Measurements from ENCODE around the gene GPR89A.
"Not testable (repeated sequence)": the region's sequence is repeated elsewhere in the genome, so short reads cannot be mapped to it uniquely, and the experiment has no call there.

The GPR89A gene

GRCh38 chr1:145643990-145644389, 36.2 kb downstream of the GPR89A start:
- H4K20me1 ChIP-seq (ENCODE audit: control insufficient read depth, insufficient read depth, low read depth, low read length); H3K27me3 ChIP-seq (ENCODE audit: control insufficient read depth, low read length); H3K27ac ChIP-seq (ENCODE audit: low read depth, low read length); H3K4me2 ChIP-seq (ENCODE audit: low read length); H3K36me3 ChIP-seq (ENCODE audit: control insufficient read depth, low read length); H3K4me3 ChIP-seq (ENCODE audit: low read length); H3K79me2 ChIP-seq (ENCODE audit: control insufficient read depth, low read length); H3K9me3 ChIP-seq (ENCODE audit: control insufficient read depth, insufficient read depth, low read length); H3K4me1 ChIP-seq (ENCODE audit: control insufficient read depth, low read length); H3F3A ChIP-seq (ENCODE audit: control insufficient read depth, insufficient read depth); H3K9me2 ChIP-seq (replicated peaks; ENCODE audit: control insufficient read depth, low read length): not testable (repeated sequence)

- not testable (repeated sequence) for H3K79me2 ChIP-seq (ENCODE audit: control insufficient read depth, low read length); H3K9me3 ChIP-seq (ENCODE audit: control insufficient read depth, insufficient read depth, low read length); H3K27ac ChIP-seq (ENCODE audit: low read depth, low read length); H3F3A ChIP-seq (ENCODE audit: control insufficient read depth, insufficient read depth); H4K20me1 ChIP-seq (ENCODE audit: control insufficient read depth, insufficient read depth, low read depth, low read length); H3K4me2 ChIP-seq (ENCODE audit: low read length); H3K4me3 ChIP-seq (ENCODE audit: low read length); H3K4me1 ChIP-seq (ENCODE audit: control insufficient read depth, low read length); H3K27me3 ChIP-seq (ENCODE audit: control insufficient read depth, low read length); H3K9me2 ChIP-seq (replicated peaks; ENCODE audit: control insufficient read depth, low read length); H3K36me3 ChIP-seq (ENCODE audit: control insufficient read depth, low read length)
Measured at GRCh38 chr1:145656245-145656943, 48.6 kb downstream of the GPR89A start.

- H3K27ac ChIP-seq (ENCODE audit: low read depth, low read length); H3K4me2 ChIP-seq (ENCODE audit: low read length); H3K9me3 ChIP-seq (ENCODE audit: control insufficient read depth, insufficient read depth, low read length); H3K4me1 ChIP-seq (ENCODE audit: control insufficient read depth, low read length); H4K20me1 ChIP-seq (ENCODE audit: control insufficient read depth, insufficient read depth, low read depth, low read length); H3K9me2 ChIP-seq (replicated peaks; ENCODE audit: control insufficient read depth, low read length); H3K27me3 ChIP-seq (ENCODE audit: control insufficient read depth, low read length); H3K79me2 ChIP-seq (ENCODE audit: control insufficient read depth, low read length); H3K36me3 ChIP-seq (ENCODE audit: control insufficient read depth, low read length); H3F3A ChIP-seq (ENCODE audit: control insufficient read depth, insufficient read depth); H3K4me3 ChIP-seq (ENCODE audit: low read length): not testable (repeated sequence)
Measured at GRCh38 chr1:145662502-145662901, 54.7 kb downstream of the GPR89A start.

GRCh38 chr1:145665015-145665414, 57.2 kb downstream of the GPR89A start:
- not testable (repeated sequence) for H3K79me2 ChIP-seq (ENCODE audit: control insufficient read depth, low read length); H3K4me3 ChIP-seq (ENCODE audit: low read length); H3F3A ChIP-seq (ENCODE audit: control insufficient read depth, insufficient read depth); H3K4me1 ChIP-seq (ENCODE audit: control insufficient read depth, low read length); H3K27ac ChIP-seq (ENCODE audit: low read depth, low read length); H3K27me3 ChIP-seq (ENCODE audit: control insufficient read depth, low read length); H3K9me2 ChIP-seq (replicated peaks; ENCODE audit: control insufficient read depth, low read length); H4K20me1 ChIP-seq (ENCODE audit: control insufficient read depth, insufficient read depth, low read depth, low read length); H3K9me3 ChIP-seq (ENCODE audit: control insufficient read depth, insufficient read depth, low read length); H3K4me2 ChIP-seq (ENCODE audit: low read length); H3K36me3 ChIP-seq (ENCODE audit: control insufficient read depth, low read length)

- not testable (repeated sequence) for H3F3A ChIP-seq (ENCODE audit: control insufficient read depth, insufficient read depth); H3K27ac ChIP-seq (ENCODE audit: low read depth, low read length); H3K9me2 ChIP-seq (replicated peaks; ENCODE audit: control insufficient read depth, low read length); H3K4me3 ChIP-seq (ENCODE audit: low read length); H3K9me3 ChIP-seq (ENCODE audit: control insufficient read depth, insufficient read depth, low read length); H3K79me2 ChIP-seq (ENCODE audit: control insufficient read depth, low read length); H3K4me1 ChIP-seq (ENCODE audit: control insufficient read depth, low read length); H4K20me1 ChIP-seq (ENCODE audit: control insufficient read depth, insufficient read depth, low read depth, low read length); H3K4me2 ChIP-seq (ENCODE audit: low read length); H3K36me3 ChIP-seq (ENCODE audit: control insufficient read depth, low read length); H3K27me3 ChIP-seq (ENCODE audit: control insufficient read depth, low read length)
Measured at GRCh38 chr1:145670995-145671745, 63.4 kb downstream of the GPR89A start.

- not testable (repeated sequence) for H3K4me2 ChIP-seq (ENCODE audit: low read length); H3K36me3 ChIP-seq (ENCODE audit: control insufficient read depth, low read length); H3K27me3 ChIP-seq (ENCODE audit: control insufficient read depth, low read length); H3F3A ChIP-seq (ENCODE audit: control insufficient read depth, insufficient read depth); H3K9me2 ChIP-seq (replicated peaks; ENCODE audit: control insufficient read depth, low read length); H3K4me1 ChIP-seq (ENCODE audit: control insufficient read depth, low read length); H3K9me3 ChIP-seq (ENCODE audit: control insufficient read depth, insufficient read depth, low read length); H4K20me1 ChIP-seq (ENCODE audit: control insufficient read depth, insufficient read depth, low read depth, low read length); H3K27ac ChIP-seq (ENCODE audit: low read depth, low read length); H3K4me3 ChIP-seq (ENCODE audit: low read length); H3K79me2 ChIP-seq (ENCODE audit: control insufficient read depth, low read length)
Measured at GRCh38 chr1:145673217-145673616, 65.4 kb downstream of the GPR89A start.

GRCh38 chr1:145684858-145685257, 77.1 kb downstream of the GPR89A start:
- not testable (repeated sequence) for H3K4me3 ChIP-seq (ENCODE audit: low read length); H3K36me3 ChIP-seq (ENCODE audit: control insufficient read depth, low read length); H3K79me2 ChIP-seq (ENCODE audit: control insufficient read depth, low read length); H3F3A ChIP-seq (ENCODE audit: control insufficient read depth, insufficient read depth); H3K4me1 ChIP-seq (ENCODE audit: control insufficient read depth, low read length); H3K9me3 ChIP-seq (ENCODE audit: control insufficient read depth, insufficient read depth, low read length); H3K4me2 ChIP-seq (ENCODE audit: low read length); H3K9me2 ChIP-seq (replicated peaks; ENCODE audit: control insufficient read depth, low read length); H3K27me3 ChIP-seq (ENCODE audit: control insufficient read depth, low read length); H4K20me1 ChIP-seq (ENCODE audit: control insufficient read depth, insufficient read depth, low read depth, low read length); H3K27ac ChIP-seq (ENCODE audit: low read depth, low read length)

GRCh38 chr1:145686078-145686477, 78.3 kb downstream of the GPR89A start:
- not testable (repeated sequence) for H3K27me3 ChIP-seq (ENCODE audit: control insufficient read depth, low read length); H3K4me2 ChIP-seq (ENCODE audit: low read length); H3F3A ChIP-seq (ENCODE audit: control insufficient read depth, insufficient read depth); H3K79me2 ChIP-seq (ENCODE audit: control insufficient read depth, low read length); H3K9me3 ChIP-seq (ENCODE audit: control insufficient read depth, insufficient read depth, low read length); H4K20me1 ChIP-seq (ENCODE audit: control insufficient read depth, insufficient read depth, low read depth, low read length); H3K4me3 ChIP-seq (ENCODE audit: low read length); H3K9me2 ChIP-seq (replicated peaks; ENCODE audit: control insufficient read depth, low read length); H3K36me3 ChIP-seq (ENCODE audit: control insufficient read depth, low read length); H3K4me1 ChIP-seq (ENCODE audit: control insufficient read depth, low read length); H3K27ac ChIP-seq (ENCODE audit: low read depth, low read length)
